ENCODE results near the gene UNC79.

DNA sequence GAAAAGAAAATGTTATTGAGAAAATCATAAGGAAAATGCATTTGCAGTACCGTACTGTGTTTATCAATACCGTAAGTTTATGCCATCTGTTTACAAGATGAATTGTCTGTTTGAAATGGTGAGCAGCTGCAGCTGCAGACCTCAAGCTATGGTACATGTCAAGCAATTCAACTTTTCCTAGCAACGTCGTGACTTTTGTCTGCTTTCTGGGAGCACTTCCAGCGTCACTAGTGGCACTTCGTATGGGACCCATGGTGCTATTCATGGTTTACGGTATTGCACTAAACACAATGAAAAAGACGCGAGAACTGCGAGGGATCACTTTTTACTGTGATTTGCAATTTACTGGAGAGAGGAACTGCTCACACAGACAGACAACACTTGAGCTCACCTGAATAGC lies 160.8 kb downstream of the UNC79 start:
- TF ChIP-seq SREBF2 (IDR thresholded peaks at IDR 0.05; ENCODE audit: low read length), result no peak
- no peak for TF ChIP-seq EED (IDR thresholded peaks at IDR 0.05; ENCODE audit: low read depth)
